HG02623 (cell line): ENCODE measurements around the gene SIGLEC8.
"Not testable (repeated sequence)": the region's sequence is repeated elsewhere in the genome, so short reads cannot be mapped to it uniquely, and the experiment has no call there.

Experiments used
- ATAC-seq: cut with Tn5 transposase; IDR thresholded peaks from one replicate; pipeline ENCODE4 v1.9.1; 2021; ENCODE audit warnings: moderate library complexity; ENCODE audit not compliant: unreplicated experiment

Gene SIGLEC8

DNA sequence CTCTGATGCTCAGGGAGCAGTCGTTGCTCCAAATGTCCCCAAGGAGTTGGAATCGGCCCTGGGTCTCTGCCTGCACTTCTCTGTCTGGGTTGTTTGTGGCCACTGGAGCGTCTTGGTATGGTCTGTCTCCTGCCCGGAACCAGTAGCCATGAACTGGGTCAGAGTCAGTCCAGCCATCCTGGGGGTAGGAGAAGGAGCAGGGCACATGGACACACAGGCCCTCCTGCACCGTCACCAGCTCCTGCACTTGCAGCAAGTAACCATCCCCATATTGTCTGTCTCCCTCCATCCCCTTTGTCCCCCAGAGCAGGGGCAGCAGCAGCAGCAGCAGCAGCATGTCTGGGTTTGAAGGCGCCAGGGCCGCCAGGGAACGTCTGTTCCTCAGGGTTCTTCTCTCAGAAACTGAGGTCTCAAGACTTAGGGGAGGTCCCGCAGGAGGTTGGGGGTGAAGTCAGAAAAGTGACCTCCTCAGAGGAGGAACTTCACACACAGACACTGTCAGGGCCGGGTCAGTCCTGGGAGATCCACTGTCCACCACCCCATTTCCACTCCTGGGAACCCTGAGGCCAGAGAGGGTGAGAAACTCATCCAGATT lies at the start of gene SIGLEC8:
Gene SIGLEC8 (minus strand): TSS at position 404 of the 595 bp plus-strand sequence. CDS start 67 bp downstream, at position 337.
- no peak for ATAC-seq

DNA sequence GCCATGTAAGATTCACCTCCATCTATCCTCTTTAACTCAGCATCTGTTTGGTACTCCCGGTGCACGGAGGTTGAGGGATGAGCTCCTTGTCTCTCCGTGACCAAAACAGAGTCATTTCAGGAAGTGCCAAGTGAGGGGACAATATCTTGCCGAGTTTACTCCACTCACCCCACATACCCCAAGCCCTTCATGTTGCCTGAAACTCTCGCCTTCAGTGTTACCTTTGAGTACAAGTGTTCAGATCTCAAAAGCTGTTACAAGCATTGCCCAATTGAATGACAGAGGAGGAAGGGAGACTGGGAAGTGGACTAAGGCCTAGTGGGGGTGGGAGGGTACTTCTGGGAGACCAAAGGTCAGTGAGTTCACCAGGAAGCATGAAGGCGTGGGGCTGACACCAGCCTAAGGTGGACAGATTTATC lies 49.4 kb upstream of the SIGLEC8 start:
- no peak for ATAC-seq

DNA sequence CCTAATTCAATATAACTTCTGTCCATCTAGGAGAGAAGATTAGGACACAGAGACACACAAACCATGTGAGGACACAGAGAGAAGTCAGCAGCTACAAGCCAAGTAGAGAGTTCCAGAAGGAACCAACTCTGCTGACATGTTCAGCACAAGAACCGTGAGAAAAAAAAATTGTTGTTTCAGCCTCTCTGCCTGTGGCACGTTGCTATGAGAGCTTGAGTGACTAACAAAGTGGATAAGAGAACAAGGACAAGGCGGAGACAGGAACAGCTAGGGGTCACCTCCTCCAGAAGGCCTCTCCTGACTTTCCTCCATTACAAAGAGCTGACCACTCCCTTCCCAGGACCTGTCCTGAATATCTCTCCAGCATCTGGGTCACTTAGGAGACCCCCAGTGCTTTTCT lies 48.9 kb upstream of the SIGLEC8 start:
- no peak for ATAC-seq

DNA sequence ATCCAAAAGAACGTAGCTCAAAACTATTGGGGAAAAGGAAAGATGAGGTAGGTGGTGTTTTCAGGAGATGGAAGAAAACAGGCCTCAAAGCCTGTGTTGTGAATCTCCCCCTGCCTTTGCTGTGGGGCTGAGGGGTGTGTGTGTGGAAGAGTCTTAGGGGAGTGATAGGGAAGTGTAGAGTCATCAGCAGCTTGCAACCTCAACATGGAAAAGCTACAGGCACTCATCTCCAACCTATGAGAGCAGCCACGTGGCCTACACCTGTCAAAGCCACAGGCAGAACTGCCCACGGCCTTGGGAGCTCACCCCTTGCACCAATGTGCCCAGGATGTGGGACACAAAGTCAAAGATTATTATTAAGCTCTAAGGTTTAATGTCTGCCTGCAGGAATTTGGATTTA lies 47.6 kb upstream of the SIGLEC8 start:
- ATAC-seq, result no peak

DNA sequence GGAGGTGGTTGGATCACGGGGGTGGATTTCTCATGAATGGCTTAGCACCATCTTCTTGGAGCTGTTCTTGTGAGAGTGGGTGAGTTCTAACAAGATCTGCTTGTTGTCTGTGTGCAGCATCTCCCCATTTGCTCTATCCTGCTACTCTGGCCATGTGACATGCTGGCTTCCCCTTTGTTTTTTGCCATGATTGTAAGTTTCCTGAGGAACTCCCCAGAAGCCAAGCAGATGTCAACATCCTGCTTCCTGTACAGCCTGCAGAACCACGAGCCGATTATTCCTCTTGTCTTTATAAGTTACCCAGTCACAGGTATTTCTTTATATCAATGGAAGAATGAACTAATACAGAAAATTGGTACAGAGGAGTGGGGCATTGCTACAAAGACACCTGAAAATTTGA lies 45.6 kb upstream of the SIGLEC8 start:
- no peak for ATAC-seq

DNA sequence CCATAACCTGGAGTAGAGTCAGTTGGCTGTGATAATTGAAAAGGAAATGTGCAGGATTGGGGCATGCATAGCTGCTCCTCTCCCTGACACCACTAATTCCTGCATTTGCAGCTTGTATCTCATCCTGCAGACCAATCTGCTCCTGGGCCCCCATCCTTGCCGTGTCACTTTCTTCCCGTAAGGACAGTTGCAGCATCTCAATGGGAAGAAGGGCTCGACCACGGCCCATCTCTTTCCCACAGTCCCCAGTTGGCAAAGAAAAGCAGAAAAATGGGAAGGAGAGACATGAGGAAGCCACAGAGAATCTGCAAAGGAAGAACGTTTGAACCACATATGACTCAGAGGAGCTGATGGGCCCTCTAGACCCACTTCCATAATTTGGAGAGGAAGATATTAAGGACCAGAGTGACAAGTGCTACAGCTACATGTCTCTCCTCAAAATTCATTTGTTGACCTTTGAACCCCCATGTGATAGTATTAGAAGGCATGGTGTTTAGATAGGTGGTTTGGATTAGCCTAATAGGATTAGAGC lies 45.1 kb upstream of the SIGLEC8 start:
- no peak for ATAC-seq

DNA sequence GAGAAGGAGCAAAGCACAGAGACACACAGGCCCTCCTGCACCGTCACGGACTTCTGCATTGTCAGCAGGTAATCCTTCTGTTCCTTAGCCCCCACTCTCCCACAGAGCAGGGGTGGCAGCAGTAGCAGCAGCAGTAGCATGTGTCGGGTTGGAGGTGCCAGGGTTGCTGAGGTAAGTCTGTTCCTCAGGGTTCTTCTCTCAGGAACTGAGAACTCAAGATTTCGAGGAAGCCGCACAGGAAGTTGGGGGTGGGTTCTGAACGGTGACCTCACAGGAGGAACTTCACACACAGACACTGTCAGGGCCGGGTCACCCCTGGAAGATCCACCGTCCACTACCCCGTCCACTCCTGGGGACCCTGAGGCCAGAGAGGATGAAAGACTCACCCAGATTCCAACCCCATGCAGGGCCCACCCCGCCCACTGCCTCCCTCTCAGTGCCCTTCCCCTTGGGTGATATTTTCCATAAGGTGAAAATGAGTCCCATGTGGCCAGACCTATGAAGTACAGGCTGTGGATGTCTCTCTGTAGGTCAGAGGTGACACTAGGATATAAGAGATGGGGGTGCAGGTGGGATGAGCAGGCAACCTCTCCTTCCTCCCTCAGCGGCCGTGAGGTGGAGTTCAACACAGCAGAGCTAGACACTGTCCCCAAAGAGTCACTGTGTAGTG lies 43.5 kb upstream of the SIGLEC8 start, which contains the start of gene SIGLEC12:
Gene SIGLEC12 (minus strand): TSS at position 207 of the 670 bp plus-strand sequence. CDS start 67 bp downstream, at position 140.
- no peak for ATAC-seq

DNA sequence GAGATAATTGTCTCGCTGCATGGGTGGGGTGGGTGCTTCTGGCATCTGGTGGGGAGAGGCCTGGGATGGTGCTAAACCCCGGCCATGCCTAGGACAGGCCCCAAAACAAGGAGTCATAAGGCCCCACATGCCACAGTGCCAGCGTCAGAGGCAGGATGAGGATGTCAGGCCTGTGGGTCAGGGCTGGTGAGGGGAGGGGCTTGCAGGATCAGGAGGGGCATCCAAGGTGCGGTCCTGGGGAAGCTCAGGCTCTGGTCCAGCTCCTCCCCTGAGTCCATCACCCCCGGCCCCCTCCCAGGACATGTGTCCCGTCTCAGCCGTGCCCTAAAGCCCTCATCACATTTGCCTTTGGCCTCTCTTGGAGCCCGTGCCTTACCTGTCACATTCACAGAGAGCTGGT lies 42.7 kb upstream of the SIGLEC8 start:
- not testable (repeated sequence) for ATAC-seq

DNA sequence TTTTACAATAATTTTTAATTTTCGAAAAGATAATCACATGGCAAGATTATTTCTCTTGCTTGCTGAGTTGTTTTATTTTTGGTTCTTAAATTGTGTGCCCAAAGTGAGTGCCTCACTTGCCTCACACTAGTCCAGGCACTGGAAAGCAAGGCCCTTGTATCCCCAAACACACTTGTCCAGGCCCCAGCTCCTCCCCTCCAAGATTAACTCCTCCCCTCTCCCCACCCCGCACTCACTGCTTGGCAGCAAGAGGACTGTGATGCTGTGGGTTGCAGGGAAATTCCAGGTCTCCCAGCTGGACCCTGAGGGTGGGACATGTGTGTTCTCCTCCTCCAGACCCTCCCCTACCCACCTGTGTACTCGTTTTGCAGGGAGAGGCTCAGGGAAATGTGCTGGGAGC lies 39.4 kb upstream of the SIGLEC8 start:
- ATAC-seq, result no peak

DNA sequence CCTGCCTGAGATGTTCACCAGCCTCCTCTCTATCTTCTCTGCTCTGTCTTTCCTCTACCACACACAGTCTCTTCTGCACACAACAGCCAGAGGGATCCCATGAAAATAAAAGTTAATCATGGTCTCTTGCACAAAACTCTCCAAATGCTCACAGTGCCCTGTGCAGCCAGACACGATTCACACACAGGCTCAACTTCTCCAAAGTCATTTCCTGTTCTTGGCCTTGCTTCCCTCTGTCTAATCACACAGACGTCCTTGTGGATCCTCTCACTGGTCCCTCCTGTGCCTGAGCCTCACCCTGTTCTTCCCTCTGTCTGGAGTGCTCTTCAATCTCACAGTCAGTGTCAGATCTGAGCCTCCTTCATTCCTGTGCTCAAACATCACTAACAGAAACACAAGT lies 35.5 kb upstream of the SIGLEC8 start:
- ATAC-seq, result no peak

DNA sequence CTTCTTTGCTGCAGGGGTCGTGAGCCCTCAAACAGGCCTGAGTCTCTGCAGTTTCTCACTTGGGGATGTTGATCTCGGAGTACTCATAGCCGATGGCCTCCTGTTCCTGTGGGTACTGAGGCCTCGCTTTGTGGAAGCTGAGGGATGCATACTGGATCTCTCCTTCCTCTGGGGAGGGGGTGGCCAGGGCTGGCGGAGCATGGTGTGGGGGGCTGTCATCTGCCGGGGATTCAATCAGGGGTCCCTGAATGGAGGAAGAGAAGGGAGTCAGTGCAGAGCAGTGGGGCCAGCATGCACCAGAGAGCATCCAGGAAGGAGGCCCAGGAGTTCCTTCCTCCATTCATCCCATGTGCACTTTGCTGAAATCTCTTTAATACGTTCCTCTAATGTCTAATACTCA lies 33.3 kb upstream of the SIGLEC8 start:
- ATAC-seq, result no peak

DNA sequence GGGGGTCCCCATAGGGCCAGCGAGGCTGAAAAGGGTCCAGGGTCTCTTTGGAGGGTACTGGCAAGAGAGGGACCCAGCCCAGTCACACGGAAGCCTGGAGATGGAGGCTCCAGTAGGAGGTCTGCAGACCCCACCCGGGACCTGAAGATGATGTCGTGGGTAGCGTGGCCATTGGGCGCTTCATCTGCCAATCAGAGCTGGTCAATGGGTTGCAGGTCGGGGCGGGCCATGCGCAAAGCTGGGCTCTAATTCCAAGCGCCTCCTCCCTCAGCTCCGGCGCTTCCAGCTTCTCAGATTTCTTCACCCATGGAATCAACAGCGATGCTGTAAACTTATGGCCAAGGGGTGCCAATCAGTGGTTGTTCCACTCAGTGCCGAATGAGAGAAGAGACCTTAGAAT lies 32.4 kb upstream of the SIGLEC8 start:
- no peak for ATAC-seq

DNA sequence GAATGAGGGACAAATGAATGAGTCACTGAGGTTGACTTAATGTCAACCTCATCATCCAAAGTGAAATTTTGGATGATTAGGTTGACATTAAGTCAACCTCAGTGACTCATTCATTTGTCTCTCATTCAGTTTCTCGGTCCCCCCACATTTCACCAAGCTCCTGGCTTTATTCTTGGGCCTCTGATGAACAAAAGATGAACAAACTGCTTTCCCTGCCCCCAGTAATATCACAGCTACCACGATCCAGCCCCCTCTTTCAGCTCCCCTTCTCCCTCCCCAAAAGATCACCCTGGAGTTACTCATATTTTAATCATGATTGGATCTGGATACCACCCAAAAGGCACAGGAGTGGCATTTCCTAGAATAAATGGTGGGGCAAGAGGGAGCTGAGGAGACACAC lies 30.9 kb upstream of the SIGLEC8 start:
- no peak for ATAC-seq

DNA sequence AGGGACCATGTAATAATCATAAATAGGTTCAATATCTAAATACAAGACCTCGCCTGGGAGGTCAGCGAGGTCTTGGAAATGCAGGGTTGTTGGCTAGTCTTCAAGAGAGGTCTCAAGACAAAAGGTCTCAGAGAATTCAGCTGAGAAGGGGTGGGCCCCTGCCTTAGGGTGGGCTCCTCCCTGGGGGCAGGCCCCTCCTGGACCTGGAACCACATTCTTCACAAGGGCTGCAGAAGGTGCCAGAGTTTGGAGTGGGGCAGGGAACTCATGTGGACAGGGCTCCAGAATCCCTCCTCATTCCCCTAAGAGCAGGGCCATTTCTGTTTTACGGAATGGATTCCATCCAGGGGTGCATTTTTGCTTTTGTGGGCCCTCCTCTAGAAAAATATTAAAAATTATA lies 30.2 kb upstream of the SIGLEC8 start:
- ATAC-seq, result no peak

DNA sequence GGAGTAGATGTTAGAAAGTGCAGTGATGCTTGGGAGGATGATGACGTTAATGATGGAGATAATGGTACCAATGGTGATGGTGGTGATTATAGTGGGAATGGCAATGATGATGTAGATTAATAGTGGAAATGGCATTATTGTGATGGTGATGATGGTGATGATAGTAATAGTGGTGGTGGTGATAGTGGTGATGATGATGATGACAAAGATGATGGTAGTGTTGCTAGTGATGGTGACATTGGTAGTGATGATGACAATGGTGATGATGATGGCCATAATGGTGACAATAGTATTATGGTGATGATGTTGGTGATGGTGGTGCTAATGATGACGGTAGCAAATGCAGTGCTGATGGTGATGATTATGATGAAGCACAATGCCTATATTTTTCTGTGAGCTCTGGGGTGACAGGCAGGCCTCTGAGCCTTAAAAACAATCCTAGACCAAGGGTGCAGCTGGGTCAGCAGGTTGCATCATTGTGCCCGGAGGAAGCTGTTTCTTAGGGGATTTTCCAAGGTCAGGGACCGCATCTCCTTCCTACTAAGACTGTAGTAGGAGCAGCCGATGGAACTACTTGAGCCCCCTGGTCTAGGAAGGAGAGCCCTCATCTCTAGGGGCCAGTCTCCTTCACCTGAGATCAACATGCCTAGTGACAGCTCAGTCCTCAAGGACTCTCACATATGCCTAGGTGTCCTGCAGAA lies 27.9 kb upstream of the SIGLEC8 start:
- no peak for ATAC-seq

DNA sequence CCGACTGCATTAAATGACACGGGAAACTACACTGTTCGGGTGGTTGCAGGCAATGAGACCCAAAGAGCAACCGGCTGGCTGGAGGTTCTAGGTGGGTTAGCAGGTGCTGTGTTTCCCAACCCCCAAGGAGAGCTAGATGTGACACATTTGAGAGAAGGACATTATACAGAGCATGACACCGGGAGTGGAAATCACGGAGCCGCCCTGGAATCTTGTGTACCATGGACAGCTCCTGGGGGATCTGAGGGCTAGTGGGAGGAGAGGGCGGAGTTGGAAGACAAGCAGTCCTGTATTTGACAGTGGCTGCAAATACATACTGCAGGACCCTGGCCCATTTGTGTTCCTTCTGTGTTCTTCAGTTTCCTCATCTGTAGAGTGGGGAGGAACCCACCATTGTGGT lies 22.3 kb upstream of the SIGLEC8 start:
- ATAC-seq, result no peak

DNA sequence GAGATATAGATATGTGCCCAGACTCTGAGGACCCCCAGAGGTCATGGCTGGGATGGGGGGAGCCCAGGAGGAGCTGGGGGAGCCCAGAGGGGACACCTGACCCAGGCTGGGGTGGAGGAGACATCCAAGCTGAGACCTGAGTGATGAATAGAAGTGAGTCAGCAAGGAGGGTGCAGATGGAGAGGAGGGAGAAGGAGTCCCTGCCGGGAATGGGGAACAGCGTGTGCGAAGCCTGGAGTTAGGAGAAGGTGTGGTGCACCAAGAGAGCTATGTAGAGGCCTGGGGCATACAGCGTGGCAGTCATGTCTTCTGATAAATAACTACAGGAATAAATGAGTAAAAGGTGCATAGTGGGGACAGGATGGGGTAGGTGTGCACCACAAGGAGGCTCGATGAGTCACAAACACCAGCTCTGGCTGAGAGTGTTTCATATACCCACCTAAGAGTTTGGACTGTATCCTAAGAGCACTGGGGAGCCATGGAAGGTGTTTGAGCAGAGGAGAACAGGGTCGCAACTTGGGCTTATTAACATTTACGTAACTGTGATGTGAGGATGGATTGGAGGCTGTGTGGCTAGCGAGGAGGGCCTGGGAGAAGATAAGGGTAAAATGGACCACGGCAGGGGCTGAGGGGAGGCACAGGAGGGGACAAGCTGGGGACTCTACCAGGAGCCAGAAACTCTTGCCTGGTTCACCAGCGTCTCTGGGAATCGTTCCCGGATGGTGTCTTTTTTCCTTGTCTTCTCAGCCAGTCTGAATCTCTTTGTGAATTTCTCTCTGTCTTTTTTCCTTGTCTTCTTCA lies 21.5 kb upstream of the SIGLEC8 start:
- no peak for ATAC-seq

DNA sequence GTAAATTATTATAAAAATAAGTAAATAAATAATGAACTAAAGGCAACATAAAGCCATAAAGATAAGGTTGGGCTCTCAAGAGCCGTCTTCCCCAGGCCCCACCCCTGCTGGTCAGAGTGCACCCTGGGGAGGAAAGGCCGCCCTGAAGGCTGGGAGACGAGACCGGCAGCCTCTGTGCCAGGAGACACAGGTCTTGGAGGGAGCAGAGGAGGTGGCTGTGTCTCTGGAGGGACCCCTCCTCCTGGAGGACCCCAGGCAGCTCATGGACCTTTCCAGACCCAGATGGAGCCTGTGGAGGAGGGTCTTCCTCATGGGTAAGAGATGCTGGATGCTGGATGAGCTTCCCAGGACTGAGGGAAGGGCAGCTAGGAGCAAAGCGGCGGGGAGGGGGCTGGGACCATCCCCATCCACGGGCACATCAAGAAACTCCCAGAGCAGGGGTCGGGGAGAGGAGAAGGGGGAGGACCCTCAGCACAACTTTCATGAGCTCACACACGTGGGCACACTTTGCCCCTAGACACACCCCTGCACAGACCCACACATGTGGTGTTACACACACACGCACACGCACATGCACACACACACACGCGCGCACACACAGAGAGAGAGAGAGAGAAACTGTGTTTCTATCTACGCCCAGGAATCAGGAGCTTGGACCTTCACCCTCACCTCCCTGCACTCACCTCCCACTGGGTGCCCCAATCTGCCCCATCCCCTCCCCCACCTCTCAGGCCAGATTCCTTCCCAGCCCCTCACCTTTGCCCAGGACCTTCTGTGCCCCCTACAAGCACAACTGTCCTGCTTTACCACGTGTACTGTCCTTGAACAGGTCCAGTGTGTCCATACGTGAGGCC lies 20.4 kb upstream of the SIGLEC8 start, which contains the start of gene CEACAM18:
Gene CEACAM18 (plus strand): TSS at position 159 of the 854 bp plus-strand sequence.
- no peak for ATAC-seq

DNA sequence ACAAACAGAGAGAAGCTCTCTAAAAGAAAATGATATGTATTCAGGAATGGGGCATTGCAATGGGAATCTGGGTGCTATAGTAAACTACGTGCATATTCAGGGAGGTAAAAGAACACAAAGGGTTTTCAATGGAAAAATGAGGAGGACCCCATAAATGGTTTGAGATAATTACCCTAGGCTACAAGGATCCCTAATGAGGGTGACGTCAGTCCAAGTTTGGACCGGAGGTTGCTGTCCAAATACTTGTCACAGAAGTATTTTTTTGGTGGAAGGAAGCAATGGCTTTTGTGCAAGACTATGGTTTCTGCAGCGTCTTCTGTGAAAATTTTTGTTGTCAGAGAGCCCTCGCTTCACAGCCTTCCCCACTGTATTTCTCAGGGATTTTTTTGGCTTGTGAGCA lies 19.1 kb upstream of the SIGLEC8 start:
- ATAC-seq, result no peak

DNA sequence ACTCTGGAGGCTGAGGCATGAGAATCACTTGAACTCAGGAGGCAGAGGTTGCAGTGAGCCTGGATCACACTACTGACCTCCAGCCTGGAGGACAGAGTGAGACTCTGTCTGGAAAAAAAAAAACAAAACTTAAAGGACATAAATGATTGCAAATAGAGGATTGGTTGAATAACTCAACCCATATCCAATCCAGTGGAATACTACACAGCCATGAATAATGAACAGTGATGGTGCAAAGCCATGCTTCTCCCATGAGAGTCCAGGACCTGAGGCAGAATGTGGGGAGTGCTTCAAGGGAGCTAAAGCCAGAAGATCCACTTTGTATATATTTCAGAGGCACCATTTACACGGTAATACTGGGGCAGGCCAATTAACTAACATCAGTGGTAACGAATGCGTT lies 17.9 kb upstream of the SIGLEC8 start:
- ATAC-seq, result no peak
